HCT116 (cell line): ENCODE measurements around the gene BTN1A1.

Source experiments
- CEBPB ChIP-seq: IDR thresholded peaks from 2 replicates; pipeline ENCODE4 v1.6.1; 2012; ENCODE audit warnings: low read depth
- EZH2 ChIP-seq: fragments of 200-600 bp; sonication (generic); IDR thresholded peaks from 2 replicates; pipeline ENCODE4 v1.6.1; 2017; ENCODE audit warnings: antibody characterized with exemption, mixed run types
- EZH2phosphoT487 ChIP-seq: fragments of 200-600 bp; IDR thresholded peaks from 2 replicates; pipeline ENCODE4 v1.6.1; 2018; ENCODE audit warnings: antibody characterized with exemption, borderline replicate concordance
- JUND ChIP-seq: IDR thresholded peaks from 2 replicates; pipeline ENCODE4 v1.6.1; 2012
- POLR2A ChIP-seq: IDR thresholded peaks from 2 replicates; pipeline ENCODE4 v1.7.0; 2011; ENCODE audit warnings: borderline replicate concordance; ENCODE audit not compliant: insufficient read depth, insufficient read length; ENCODE audit errors: extremely low read depth
- POLR2AphosphoS5 ChIP-seq: IDR thresholded peaks from 2 replicates; pipeline ENCODE4 v1.6.1; 2011; ENCODE audit warnings: mild to moderate bottlenecking, low read depth, low read length, moderate library complexity
- SIN3A ChIP-seq: IDR thresholded peaks from 2 replicates; pipeline ENCODE4 v1.6.1; 2012; ENCODE audit warnings: low read depth
- SP1 ChIP-seq: IDR thresholded peaks from 2 replicates; pipeline ENCODE4 v1.6.1; 2012; ENCODE audit warnings: low read depth
- YY1 ChIP-seq: IDR thresholded peaks from 2 replicates; pipeline ENCODE4 v1.6.1; 2011; ENCODE audit warnings: low read length, low read depth, moderate library complexity, mild to moderate bottlenecking; ENCODE audit not compliant: insufficient replicate concordance; ENCODE audit errors: extremely low read depth
- ZNF274 ChIP-seq: fragments of 200-500 bp; sonication (Bioruptor generic); IDR thresholded peaks from 2 replicates; pipeline ENCODE4 v1.6.1; 2014; ENCODE audit warnings: mild to moderate bottlenecking, low read depth, low read length, inconsistent platforms
- TF ChIP-seq, protein P1 (sequence below), 3 experiments: fragments of 200-600 bp in 1 of 3; sonication (generic) in 1 of 3; IDR thresholded peaks in 2 of 3; conservative IDR thresholded peaks in 1 of 3; 2 replicates each; pipeline ENCODE4 v1.5.1; 2012 to 2017; ENCODE audit warnings: low read depth in 2 of 3, low read length in 2 of 3, antibody characterized with exemption in 1 of 3, borderline replicate concordance in 1 of 3, control low read depth in 1 of 3, mild to moderate bottlenecking in 1 of 3, mixed read lengths in 1 of 3, mixed run types in 1 of 3, moderate library complexity in 1 of 3; ENCODE audit not compliant: insufficient read depth in 1 of 3
- TF ChIP-seq, protein P2 (sequence below): IDR thresholded peaks from 2 replicates; pipeline ENCODE4 v1.6.1; 2011; ENCODE audit warnings: mild to moderate bottlenecking, low read length, moderate library complexity; ENCODE audit not compliant: insufficient replicate concordance; ENCODE audit errors: extremely low read depth
- TF ChIP-seq, protein P3 (sequence below): IDR thresholded peaks from 2 replicates; pipeline ENCODE4 v1.6.1; 2012

DNA sequence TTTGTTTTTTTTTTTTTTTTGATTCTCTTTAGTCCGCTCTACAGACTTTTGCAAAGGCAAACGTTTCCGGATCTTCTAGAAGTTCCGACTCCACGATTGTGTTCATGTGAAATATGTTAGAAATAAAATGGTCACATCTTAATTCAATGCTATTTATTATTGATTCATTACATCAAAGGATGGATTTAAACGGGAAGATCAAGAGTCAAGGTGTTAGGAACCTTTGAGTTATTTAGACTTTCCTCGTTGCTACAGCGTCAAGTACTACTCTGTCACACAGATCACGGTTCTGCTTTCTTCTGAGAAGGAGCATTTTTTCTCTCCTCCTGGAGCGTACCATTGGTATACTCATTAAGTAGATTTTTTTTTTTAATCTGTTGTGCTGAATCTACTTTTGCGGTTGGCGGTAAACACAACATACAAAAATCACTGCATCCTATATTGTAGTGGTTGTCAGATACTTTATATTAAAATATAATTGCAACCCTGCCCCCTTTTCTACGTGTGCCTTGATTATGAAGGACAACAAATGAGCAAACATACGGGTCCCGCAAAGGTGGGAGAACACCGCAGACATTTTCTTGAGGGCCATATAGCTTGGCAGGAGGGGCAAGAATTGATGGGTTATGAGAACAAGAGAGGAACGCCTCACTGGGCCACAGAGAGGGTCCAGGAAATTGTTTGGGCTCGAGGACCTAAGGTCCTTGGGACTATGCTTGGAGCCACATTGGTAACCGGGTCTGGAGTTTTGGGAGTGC, 55.6 kb downstream of the BTN1A1 start:
- TF ChIP-seq EZH2 (no peak), POLR2AphosphoS5 (no peak), JUND (no peak), CEBPB (no peak), EZH2phosphoT487 (no peak), SIN3A (no peak), ZNF274 (no peak), YY1 (no peak), POLR2A (no peak), SP1 (0 out of 2 replicates have a peak, but pooled peaks have one; percentile 0)
- TF ChIP-seq, protein P1, sequence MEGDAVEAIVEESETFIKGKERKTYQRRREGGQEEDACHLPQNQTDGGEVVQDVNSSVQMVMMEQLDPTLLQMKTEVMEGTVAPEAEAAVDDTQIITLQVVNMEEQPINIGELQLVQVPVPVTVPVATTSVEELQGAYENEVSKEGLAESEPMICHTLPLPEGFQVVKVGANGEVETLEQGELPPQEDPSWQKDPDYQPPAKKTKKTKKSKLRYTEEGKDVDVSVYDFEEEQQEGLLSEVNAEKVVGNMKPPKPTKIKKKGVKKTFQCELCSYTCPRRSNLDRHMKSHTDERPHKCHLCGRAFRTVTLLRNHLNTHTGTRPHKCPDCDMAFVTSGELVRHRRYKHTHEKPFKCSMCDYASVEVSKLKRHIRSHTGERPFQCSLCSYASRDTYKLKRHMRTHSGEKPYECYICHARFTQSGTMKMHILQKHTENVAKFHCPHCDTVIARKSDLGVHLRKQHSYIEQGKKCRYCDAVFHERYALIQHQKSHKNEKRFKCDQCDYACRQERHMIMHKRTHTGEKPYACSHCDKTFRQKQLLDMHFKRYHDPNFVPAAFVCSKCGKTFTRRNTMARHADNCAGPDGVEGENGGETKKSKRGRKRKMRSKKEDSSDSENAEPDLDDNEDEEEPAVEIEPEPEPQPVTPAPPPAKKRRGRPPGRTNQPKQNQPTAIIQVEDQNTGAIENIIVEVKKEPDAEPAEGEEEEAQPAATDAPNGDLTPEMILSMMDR (IDR thresholded peaks at IDR 0.05 in 2 of 3, conservative IDR thresholded peaks at IDR 0.05 in 1 of 3; ENCODE audit: borderline replicate concordance in 1 of 3, insufficient read depth in 1 of 3, low read depth in 2 of 3, low read length in 2 of 3): no peak
- TF ChIP-seq, protein P2, sequence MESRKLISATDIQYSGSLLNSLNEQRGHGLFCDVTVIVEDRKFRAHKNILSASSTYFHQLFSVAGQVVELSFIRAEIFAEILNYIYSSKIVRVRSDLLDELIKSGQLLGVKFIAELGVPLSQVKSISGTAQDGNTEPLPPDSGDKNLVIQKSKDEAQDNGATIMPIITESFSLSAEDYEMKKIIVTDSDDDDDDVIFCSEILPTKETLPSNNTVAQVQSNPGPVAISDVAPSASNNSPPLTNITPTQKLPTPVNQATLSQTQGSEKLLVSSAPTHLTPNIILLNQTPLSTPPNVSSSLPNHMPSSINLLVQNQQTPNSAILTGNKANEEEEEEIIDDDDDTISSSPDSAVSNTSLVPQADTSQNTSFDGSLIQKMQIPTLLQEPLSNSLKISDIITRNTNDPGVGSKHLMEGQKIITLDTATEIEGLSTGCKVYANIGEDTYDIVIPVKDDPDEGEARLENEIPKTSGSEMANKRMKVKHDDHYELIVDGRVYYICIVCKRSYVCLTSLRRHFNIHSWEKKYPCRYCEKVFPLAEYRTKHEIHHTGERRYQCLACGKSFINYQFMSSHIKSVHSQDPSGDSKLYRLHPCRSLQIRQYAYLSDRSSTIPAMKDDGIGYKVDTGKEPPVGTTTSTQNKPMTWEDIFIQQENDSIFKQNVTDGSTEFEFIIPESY: no peak
- TF ChIP-seq, protein P3, sequence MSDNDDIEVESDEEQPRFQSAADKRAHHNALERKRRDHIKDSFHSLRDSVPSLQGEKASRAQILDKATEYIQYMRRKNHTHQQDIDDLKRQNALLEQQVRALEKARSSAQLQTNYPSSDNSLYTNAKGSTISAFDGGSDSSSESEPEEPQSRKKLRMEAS: no peak
